ENCODE data around the gene MAMDC4.
"Not testable (repeated sequence)": the region's sequence is repeated elsewhere in the genome, so short reads cannot be mapped to it uniquely, and the experiment has no call there.

- not testable (repeated sequence) for TF ChIP-seq TCF7L2 (IDR thresholded peaks at IDR 0.05; ENCODE audit: borderline replicate concordance, low read depth, low read length); ZNF24 (tag by site-specific recombination; IDR thresholded peaks at IDR 0.05); ZNF19 (tag by site-specific recombination; IDR thresholded peaks at IDR 0.05; ENCODE audit: low read depth); ZNF704 (tag by site-specific recombination; IDR thresholded peaks at IDR 0.05); HOXD13 (CRISPR knock-in tag; IDR thresholded peaks at IDR 0.05; ENCODE audit: borderline replicate concordance); ZFP37 (tag by site-specific recombination; IDR thresholded peaks at IDR 0.05); ZNF2 (tag by site-specific recombination; IDR thresholded peaks at IDR 0.05); ZNF76 (tag by site-specific recombination; IDR thresholded peaks at IDR 0.05; ENCODE audit: borderline replicate concordance, low read depth); MYNN (tag by site-specific recombination; IDR thresholded peaks at IDR 0.05; ENCODE audit: borderline replicate concordance); ZNF146 (tag by site-specific recombination; IDR thresholded peaks at IDR 0.05); ZNF645 (tag by site-specific recombination; IDR thresholded peaks at IDR 0.05); ZBTB7A (tag by site-specific recombination; IDR thresholded peaks at IDR 0.05; ENCODE audit: low read depth); ZNF202 (tag by site-specific recombination; IDR thresholded peaks at IDR 0.05; ENCODE audit: borderline replicate concordance)
- TF ChIP-seq, protein P1, sequence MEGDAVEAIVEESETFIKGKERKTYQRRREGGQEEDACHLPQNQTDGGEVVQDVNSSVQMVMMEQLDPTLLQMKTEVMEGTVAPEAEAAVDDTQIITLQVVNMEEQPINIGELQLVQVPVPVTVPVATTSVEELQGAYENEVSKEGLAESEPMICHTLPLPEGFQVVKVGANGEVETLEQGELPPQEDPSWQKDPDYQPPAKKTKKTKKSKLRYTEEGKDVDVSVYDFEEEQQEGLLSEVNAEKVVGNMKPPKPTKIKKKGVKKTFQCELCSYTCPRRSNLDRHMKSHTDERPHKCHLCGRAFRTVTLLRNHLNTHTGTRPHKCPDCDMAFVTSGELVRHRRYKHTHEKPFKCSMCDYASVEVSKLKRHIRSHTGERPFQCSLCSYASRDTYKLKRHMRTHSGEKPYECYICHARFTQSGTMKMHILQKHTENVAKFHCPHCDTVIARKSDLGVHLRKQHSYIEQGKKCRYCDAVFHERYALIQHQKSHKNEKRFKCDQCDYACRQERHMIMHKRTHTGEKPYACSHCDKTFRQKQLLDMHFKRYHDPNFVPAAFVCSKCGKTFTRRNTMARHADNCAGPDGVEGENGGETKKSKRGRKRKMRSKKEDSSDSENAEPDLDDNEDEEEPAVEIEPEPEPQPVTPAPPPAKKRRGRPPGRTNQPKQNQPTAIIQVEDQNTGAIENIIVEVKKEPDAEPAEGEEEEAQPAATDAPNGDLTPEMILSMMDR (tag by site-specific recombination; IDR thresholded peaks at IDR 0.05), result not testable (repeated sequence)
These were observed 8.9 kb upstream of the MAMDC4 start for GRCh38 chr9:136843159-136843800.
